OCI-LY7 (cell line): ENCODE results near the gene EPHA10. TPM values are rescaled to one million over a fixed set of nuclear protein-coding genes. Genes with fewer than 3 reads are reported as not detected.

Experiments
- BruUV-seq: library from RNA; stranded (reverse); fragments of 400-500 nt; replicated peaks from 2 replicates; lab custom pipeline; 2021; lab: Mats Ljungman, UMichigan
- CTCF ChIA-PET: fragments of 300-600 bp; sonication (Branson Sonifier 250); formaldehyde crosslinking; loops from one replicate; lab custom pipeline; 2022; ENCODE audit warnings: antibody characterized with exemption; ENCODE audit not compliant: unreplicated experiment; lab: Charles Lee
- POLR2A ChIA-PET: fragments of 300-600 bp; sonication (Branson Sonifier 250); formaldehyde crosslinking; loops from one replicate; lab custom pipeline; 2022; ENCODE audit warnings: antibody characterized with exemption; lab: Charles Lee
- DNase-seq: peaks from one replicate; pipeline ENCODE4 v3.0.0-alpha.2; 2015; ENCODE audit warnings: low spot score
- H2AFZ ChIP-seq: fragments of 200-600 bp; sonication (generic), shearing (Covaris generic); 2 replicates; pipeline ENCODE4 v1.6.1; 2014; ENCODE audit warnings: mild to moderate bottlenecking, antibody characterized with exemption, low read length, moderate library complexity
- H3K27ac ChIP-seq: fragments of 200-600 bp; sonication (generic); 2 replicates; pipeline ENCODE4 v1.5.1; 2014; ENCODE audit warnings: mixed run types, low read depth, mild to moderate bottlenecking, moderate library complexity, low read length, inconsistent platforms; ENCODE audit not compliant: poor library complexity, severe bottlenecking
- H3K36me3 ChIP-seq: fragments of 200-600 bp; sonication (generic); 2 replicates; pipeline ENCODE4 v1.6.1; 2014; ENCODE audit warnings: mild to moderate bottlenecking, antibody characterized with exemption, low read length, moderate library complexity, mixed read lengths; ENCODE audit not compliant: insufficient read depth
- H3K4me1 ChIP-seq: fragments of 200-600 bp; sonication (generic); 2 replicates; pipeline ENCODE4 v1.5.1; 2014; ENCODE audit warnings: mild to moderate bottlenecking, low read length; ENCODE audit not compliant: insufficient read depth, poor library complexity, severe bottlenecking
- H3K4me2 ChIP-seq: fragments of 200-600 bp; sonication (generic); 2 replicates; pipeline ENCODE4 v1.6.1; 2014; ENCODE audit warnings: mild to moderate bottlenecking, low read length
- H3K4me3 ChIP-seq: fragments of 200-600 bp; sonication (generic); 2 replicates; pipeline ENCODE4 v1.5.1; 2014; ENCODE audit warnings: mild to moderate bottlenecking, low read depth, low read length; ENCODE audit not compliant: poor library complexity, severe bottlenecking
- H3K79me2 ChIP-seq: fragments of 200-600 bp; sonication (generic); 2 replicates; pipeline ENCODE4 v1.6.1; 2016; ENCODE audit warnings: low read depth, mild to moderate bottlenecking, low read length, moderate library complexity, mixed read lengths; ENCODE audit not compliant: insufficient read depth
- H3K9me2 ChIP-seq: fragments of 200-600 bp; sonication (generic); 2 replicates; pipeline ENCODE4 v1.6.1; 2016; ENCODE audit warnings: mild to moderate bottlenecking, low read length, mixed read lengths; ENCODE audit not compliant: insufficient read depth
- H3K9me3 ChIP-seq: fragments of 200-600 bp; sonication (generic); 2 replicates; pipeline ENCODE4 v1.6.1; 2014; ENCODE audit warnings: mild to moderate bottlenecking, mixed run types, low read length, mixed read lengths
- H4K20me1 ChIP-seq: fragments of 200-600 bp; sonication (generic); 2 replicates; pipeline ENCODE4 v1.6.1; 2014; ENCODE audit warnings: mild to moderate bottlenecking, antibody characterized with exemption, low read length, moderate library complexity, mixed read lengths; ENCODE audit not compliant: insufficient read depth
- CTCF ChIP-seq: fragments of 200-600 bp; sonication (generic); conservative IDR thresholded peaks from 2 replicates; pipeline ENCODE4 v1.5.1; 2014; ENCODE audit warnings: mild to moderate bottlenecking, antibody characterized with exemption, low read length, moderate library complexity, mixed read lengths
- EZH2phosphoT487 ChIP-seq: fragments of 200-600 bp; sonication (generic); IDR thresholded peaks from 2 replicates; pipeline ENCODE4 v1.6.1; 2018; ENCODE audit warnings: low read depth, borderline replicate concordance, mild to moderate bottlenecking, mixed run types, antibody characterized with exemption, low read length, moderate library complexity, mixed read lengths
- intact Hi-C: fragments of 100-400 bp; cut with micrococcal nuclease; formaldehyde crosslinking; loops from one replicate; pipeline ENCODE4 v1.10.0; 2022; ENCODE audit not compliant: unreplicated experiment
- total RNA-seq, 2 experiments: library from RNA; depleted of rRNA in 1 of 2; stranded (reverse); fragments of >200 nt in 1 of 2; shearing (Covaris generic) in 1 of 2; gene quantifications; 2 replicates each; pipeline ENCODE4 v1.2.3, GENCODE V29; 2014 to 2022

The EPHA10 gene
- total RNA-seq, 2 experiments from 2014 or later, result not detected

DNA sequence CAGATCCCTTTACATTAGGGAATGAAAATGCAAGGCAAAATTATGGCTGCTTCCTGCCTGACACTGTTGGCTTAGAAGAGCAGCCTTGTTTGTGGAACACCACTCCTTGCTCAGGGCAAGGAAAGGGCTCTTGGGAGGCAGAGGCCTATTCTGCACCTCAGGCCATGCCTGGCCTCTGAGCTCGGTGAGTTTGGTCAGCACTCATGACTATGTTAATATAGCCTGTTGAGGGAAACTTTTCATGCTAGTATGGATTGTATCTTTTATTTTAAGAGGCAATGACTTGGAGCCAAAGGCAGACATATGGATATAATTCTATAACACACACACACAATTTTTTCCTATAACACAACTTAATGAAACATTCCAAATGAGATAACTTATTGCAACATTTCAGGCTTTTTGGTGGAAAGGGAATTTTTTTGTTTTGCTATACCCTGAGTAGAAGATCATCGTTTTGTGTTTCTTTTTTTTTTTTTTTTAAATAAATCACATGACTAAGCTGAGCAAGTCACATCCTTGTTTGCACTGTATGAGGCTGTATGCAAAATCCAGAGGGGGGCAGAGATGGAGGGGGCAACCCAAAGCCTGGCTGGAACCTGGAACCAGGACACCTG is 48.7 kb upstream of the EPHA10 start:
- Histone ChIP-seq H3K4me3 (no peak overlapping the region), H3K4me2 (no peak overlapping the region), H3K27ac (no peak overlapping the region), H3K36me3 (peaks cover 49% of the 10 kb centered on the region; the same call in 1 of the 2 replicates), H2AFZ (no peak overlapping the region), H3K9me3 (no peaks in the 10 kb centered on the region), H3K9me2 (no peaks in the 10 kb centered on the region), H3K79me2 (peaks cover 4% of the 10 kb centered on the region; the same call in 1 of the 2 replicates), H4K20me1 (no peaks in the 10 kb centered on the region), H3K4me1 (peaks cover 15% of the 10 kb centered on the region)
- DNase-seq, result no peak
- intact Hi-C loops, result no loop called here
- POLR2A ChIA-PET, result no interaction called here
- no TSS peak for BruUV-seq
- no peak for TF ChIP-seq EZH2phosphoT487
- TF ChIP-seq CTCF, result no peak
- CTCF ChIA-PET, result no interaction called here

DNA sequence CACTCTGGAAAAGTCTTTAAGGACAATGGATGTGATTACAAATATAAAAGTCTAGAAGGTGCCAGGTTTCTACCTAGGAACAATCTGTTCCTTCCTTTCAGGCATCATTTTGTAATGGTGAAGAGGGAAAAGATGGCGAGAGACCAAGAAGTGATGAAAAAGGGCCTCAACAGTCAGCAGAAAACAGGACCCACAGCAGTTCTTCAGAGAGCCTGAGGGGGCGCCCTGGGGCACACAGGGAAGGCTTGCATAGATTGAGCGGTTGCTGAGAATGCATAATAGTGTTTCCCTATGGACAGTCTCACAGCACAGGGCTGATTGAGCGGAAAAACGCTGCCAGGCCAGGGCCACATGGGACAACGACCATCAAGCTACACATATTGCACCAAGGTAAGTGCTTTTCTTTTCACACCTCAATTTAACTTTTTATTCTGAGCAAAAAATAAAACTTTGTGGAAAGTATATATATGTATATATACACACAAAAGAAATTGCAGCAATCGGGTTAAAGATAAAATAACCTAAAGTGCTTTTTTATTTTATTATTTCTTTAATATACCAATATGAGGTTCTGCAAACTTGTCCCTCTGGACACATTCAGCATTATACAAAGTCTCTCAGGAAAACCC is 46.2 kb upstream of the EPHA10 start:
- Histone ChIP-seq H2AFZ (no peak overlapping the region), H3K4me2 (no peak overlapping the region), H3K79me2 (peaks cover 19% of the 10 kb centered on the region), H3K9me3 (no peaks in the 10 kb centered on the region), H3K4me1 (peaks cover 26% of the 10 kb centered on the region), H3K9me2 (no peaks in the 10 kb centered on the region), H3K4me3 (no peak overlapping the region), H3K27ac (no peak overlapping the region), H4K20me1 (peaks cover 10% of the 10 kb centered on the region), H3K36me3 (peaks cover 47% of the 10 kb centered on the region)
- no TSS peak for BruUV-seq
- peak; percentile 81 for DNase-seq
- intact Hi-C loops, result loop anchor here (2.0 kb wide), 1 partner anchor 48 kb away; the partner anchor contains the start of gene MTF1
- CTCF ChIA-PET, result no interaction called here
- POLR2A ChIA-PET, result interaction anchor here (0.5 kb wide), 1 partner anchor 61 kb away, joined by 3 read pairs; no protein-coding TSS in a partner anchor
- peak; percentile 97 for TF ChIP-seq CTCF
- no peak for TF ChIP-seq EZH2phosphoT487

GRCh38 chr1:37809942-37810341 is 45.0 kb upstream of the EPHA10 start:
- H3K9me3 ChIP-seq, result no peaks in the 10 kb centered on the region
- POLR2A ChIA-PET, result no interaction called here
- peaks cover 50% of the 10 kb centered on the region for H3K36me3 ChIP-seq
- H4K20me1 ChIP-seq, result peaks cover 10% of the 10 kb centered on the region
- H3K79me2 ChIP-seq, result peaks cover 27% of the 10 kb centered on the region
- TF ChIP-seq CTCF, result no peak
- TF ChIP-seq EZH2phosphoT487, result no peak
- no peak overlapping the region for H3K27ac ChIP-seq
- no peak overlapping the region for H2AFZ ChIP-seq
- no peaks in the 10 kb centered on the region for H3K9me2 ChIP-seq
- H3K4me1 ChIP-seq, result peaks cover 27% of the 10 kb centered on the region
- H3K4me3 ChIP-seq, result no peak overlapping the region
- intact Hi-C loops, result loop anchor here (2.0 kb wide), 2 partner anchors 49 to 117 kb away; partner anchors contain the start of genes CDCA8 and MTF1
- no peak overlapping the region for H3K4me2 ChIP-seq
- DNase-seq, result no peak
- CTCF ChIA-PET, result no interaction called here
- BruUV-seq, result no TSS peak
